ENCODE results near the gene SNU13.
"Not testable (repeated sequence)": the region's sequence is repeated elsewhere in the genome, so short reads cannot be mapped to it uniquely, and the experiment has no call there.

Gene SNU13

GRCh38 chr22:41681616-41682015, 7.1 kb downstream of the SNU13 start:
- no peak for DNase-seq (ENCODE audit: low read depth in 2 of 2)

GRCh38 chr22:41676134-41676533, 12.5 kb downstream of the SNU13 start:
- no peak for DNase-seq (ENCODE audit: low read depth in 2 of 2)

- no peak for DNase-seq (ENCODE audit: low read depth in 2 of 2)
Measured at GRCh38 chr22:41674846-41675340, 13.8 kb downstream of the SNU13 start.

GRCh38 chr22:41672780-41673509, 15.7 kb downstream of the SNU13 start:
- no peak for DNase-seq (ENCODE audit: low read depth in 2 of 2)

- DNase-seq (ENCODE audit: low read depth in 2 of 2) = not testable (repeated sequence)
Measured at GRCh38 chr22:41672096-41672495, 16.6 kb downstream of the SNU13 start.

GRCh38 chr22:41668971-41669911, 19.4 kb downstream of the SNU13 start:
- DNase-seq (ENCODE audit: low read depth in 2 of 2) = no peak

- no peak for DNase-seq (ENCODE audit: low read depth in 2 of 2)
Measured at GRCh38 chr22:41664951-41665350, 23.7 kb downstream of the SNU13 start.

GRCh38 chr22:41664490-41664889, 24.2 kb downstream of the SNU13 start:
- no peak for DNase-seq (ENCODE audit: low read depth in 2 of 2)

- DNase-seq (ENCODE audit: low read depth in 2 of 2) = not testable (repeated sequence)
Measured at GRCh38 chr22:41663594-41663993, 25.1 kb downstream of the SNU13 start.

- DNase-seq (ENCODE audit: low read depth in 2 of 2) = no peak
Measured at GRCh38 chr22:41661713-41662112, 27.0 kb downstream of the SNU13 start.

GRCh38 chr22:41661088-41661487, 27.6 kb downstream of the SNU13 start:
- no peak for DNase-seq (ENCODE audit: low read depth in 2 of 2)

GRCh38 chr22:41660416-41660815, 28.3 kb downstream of the SNU13 start:
- DNase-seq (ENCODE audit: low read depth in 2 of 2) = no peak

GRCh38 chr22:41659941-41660340, 28.7 kb downstream of the SNU13 start:
- no peak for DNase-seq (ENCODE audit: low read depth in 2 of 2)

GRCh38 chr22:41658869-41659268, 29.8 kb downstream of the SNU13 start:
- no peak for DNase-seq (ENCODE audit: low read depth in 2 of 2)

- DNase-seq (ENCODE audit: low read depth in 2 of 2) = no peak
Measured at GRCh38 chr22:41657709-41658108, 31.0 kb downstream of the SNU13 start.

GRCh38 chr22:41656556-41656955, 32.1 kb downstream of the SNU13 start:
- DNase-seq (ENCODE audit: low read depth in 2 of 2) = no peak

- no peak for DNase-seq (ENCODE audit: low read depth in 2 of 2)
Measured at GRCh38 chr22:41654322-41654721, 34.3 kb downstream of the SNU13 start.

- DNase-seq (ENCODE audit: low read depth in 2 of 2) = no peak
Measured at GRCh38 chr22:41650821-41651220, 37.8 kb downstream of the SNU13 start.

GRCh38 chr22:41650229-41650628, 38.4 kb downstream of the SNU13 start:
- DNase-seq (ENCODE audit: low read depth in 2 of 2) = no peak

- no peak for DNase-seq (ENCODE audit: low read depth in 2 of 2)
Measured at GRCh38 chr22:41648432-41648831, 40.2 kb downstream of the SNU13 start.

- DNase-seq (ENCODE audit: low read depth in 2 of 2) = no peak
Measured at GRCh38 chr22:41647771-41648170, 40.9 kb downstream of the SNU13 start.

- DNase-seq (ENCODE audit: low read depth in 2 of 2) = no peak
Measured at GRCh38 chr22:41642331-41643110, 46.1 kb downstream of the SNU13 start.
